ENCODE measurements around the gene SLC36A1. TPM values are rescaled to one million over a fixed set of nuclear protein-coding genes. Genes with fewer than 3 reads are reported as not detected.

The SLC36A1 gene
- total and polyA plus RNA-seq, 10 donors = 1.7 to 29.6 (median 17.7) TPM

DNA sequence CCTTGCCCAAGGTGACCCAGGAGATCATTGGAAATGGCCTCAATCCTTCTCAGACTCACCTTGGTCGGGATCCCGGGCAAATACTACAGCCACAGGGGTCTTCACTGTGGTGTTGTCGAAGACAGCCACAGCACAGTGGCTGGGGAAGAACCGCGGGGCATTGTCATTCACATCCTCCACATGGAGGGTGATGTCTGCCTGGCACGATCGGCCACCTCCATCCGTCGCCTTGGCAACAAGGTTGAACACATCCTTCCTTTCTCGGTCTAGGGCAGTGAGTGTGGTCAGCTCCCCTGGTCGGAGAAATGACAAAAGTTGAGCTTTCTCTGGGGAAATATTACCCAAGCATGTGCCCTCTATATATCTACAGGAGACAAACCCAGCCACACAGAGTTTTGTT lies 86.9 kb downstream of the SLC36A1 start:
- TF ChIP-seq POLR2A (IDR thresholded peaks at IDR 0.05) (no peak), POLR2AphosphoS5 (IDR thresholded peaks at IDR 0.05) (no peak)
- TF ChIP-seq, protein P1, sequence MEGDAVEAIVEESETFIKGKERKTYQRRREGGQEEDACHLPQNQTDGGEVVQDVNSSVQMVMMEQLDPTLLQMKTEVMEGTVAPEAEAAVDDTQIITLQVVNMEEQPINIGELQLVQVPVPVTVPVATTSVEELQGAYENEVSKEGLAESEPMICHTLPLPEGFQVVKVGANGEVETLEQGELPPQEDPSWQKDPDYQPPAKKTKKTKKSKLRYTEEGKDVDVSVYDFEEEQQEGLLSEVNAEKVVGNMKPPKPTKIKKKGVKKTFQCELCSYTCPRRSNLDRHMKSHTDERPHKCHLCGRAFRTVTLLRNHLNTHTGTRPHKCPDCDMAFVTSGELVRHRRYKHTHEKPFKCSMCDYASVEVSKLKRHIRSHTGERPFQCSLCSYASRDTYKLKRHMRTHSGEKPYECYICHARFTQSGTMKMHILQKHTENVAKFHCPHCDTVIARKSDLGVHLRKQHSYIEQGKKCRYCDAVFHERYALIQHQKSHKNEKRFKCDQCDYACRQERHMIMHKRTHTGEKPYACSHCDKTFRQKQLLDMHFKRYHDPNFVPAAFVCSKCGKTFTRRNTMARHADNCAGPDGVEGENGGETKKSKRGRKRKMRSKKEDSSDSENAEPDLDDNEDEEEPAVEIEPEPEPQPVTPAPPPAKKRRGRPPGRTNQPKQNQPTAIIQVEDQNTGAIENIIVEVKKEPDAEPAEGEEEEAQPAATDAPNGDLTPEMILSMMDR (IDR thresholded peaks at IDR 0.05 in 8 of 11, conservative IDR thresholded peaks at IDR 0.05 in 3 of 11) = no peak
- H3K4me1 ChIP-seq = no peaks in the 10 kb centered on the region
- DNase-seq = no peak
- no peaks in the 10 kb centered on the region for H3K9me3 ChIP-seq
- H3K4me3 ChIP-seq = no peak overlapping the region
- H3K27me3 ChIP-seq (replicated peaks in 1 of 7) = peaks cover 0 to 5% (median 0%) of the 10 kb centered on the region in 7 donors
- H3K36me3 ChIP-seq = no peaks in the 10 kb centered on the region
- intact Hi-C loops (cut with DNase I; ENCODE audit: low total_unique reads) = no loop called here
- 49 to 62% (median 51%) methylated on average over 11 of the region's 11 CpGs for WGBS, 5 donors
- H3K27ac ChIP-seq = no peak overlapping the region

DNA sequence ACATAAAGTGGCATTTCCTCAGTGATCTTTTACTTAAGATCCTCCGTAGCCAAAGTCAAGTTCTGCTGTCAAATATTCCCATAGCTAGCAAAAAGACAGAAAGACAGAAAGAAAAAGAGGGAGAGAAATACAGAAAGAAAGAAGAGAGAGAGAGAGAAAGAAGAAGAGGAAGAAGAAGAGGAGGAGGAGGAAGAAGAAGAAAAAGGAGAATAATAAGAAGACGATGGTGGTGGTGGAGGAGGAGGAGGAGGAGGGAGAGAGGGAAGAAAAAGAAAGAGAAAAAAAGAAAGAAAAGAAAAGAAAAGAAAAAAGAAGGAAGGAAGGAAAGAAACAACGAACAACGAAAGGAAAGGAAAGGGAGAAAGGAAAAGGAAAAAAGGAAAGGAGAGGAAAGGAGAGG lies 89.6 kb downstream of the SLC36A1 start:
- intact Hi-C loops (cut with DNase I; ENCODE audit: low total_unique reads) = no loop called here
- Histone ChIP-seq H3K36me3 (no peaks in the 10 kb centered on the region), H3K27me3 (replicated peaks in 1 of 7) (no peaks in the 10 kb centered on the region), H3K9me3 (no peaks in the 10 kb centered on the region), H3K27ac (no peak overlapping the region), H3K4me3 (no peak overlapping the region), H3K4me1 (no peaks in the 10 kb centered on the region)
- 62 to 87% (median 78%) methylated on average over 4 of the region's 4 CpGs for WGBS, 5 donors
- TF ChIP-seq POLR2AphosphoS5 (IDR thresholded peaks at IDR 0.05) (no peak), POLR2A (IDR thresholded peaks at IDR 0.05) (no peak)
- TF ChIP-seq, protein P1 (IDR thresholded peaks at IDR 0.05 in 8 of 11, conservative IDR thresholded peaks at IDR 0.05 in 3 of 11) = no peak
- DNase-seq = no peak

DNA sequence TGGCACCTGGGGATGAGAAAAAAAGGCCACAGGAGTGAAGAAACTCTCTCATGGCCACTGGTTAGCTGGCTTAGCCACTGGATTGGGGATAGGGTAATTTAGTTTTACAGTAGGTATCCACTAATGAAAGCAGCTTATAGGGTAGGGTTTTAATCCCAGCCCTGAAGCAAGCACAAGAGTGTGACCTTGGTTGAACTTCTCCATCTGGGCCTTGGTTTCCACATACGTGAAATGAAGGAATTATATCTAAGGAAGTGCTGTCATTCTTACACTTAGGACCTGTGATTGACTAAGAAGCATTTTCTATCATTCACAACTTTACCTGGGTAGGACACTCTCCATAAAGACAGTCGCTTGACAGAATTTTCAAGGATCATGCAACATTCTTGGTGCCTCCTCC lies 94.2 kb downstream of the SLC36A1 start:
- no peak for TF ChIP-seq POLR2A (IDR thresholded peaks at IDR 0.05)
- no peak for TF ChIP-seq POLR2AphosphoS5 (IDR thresholded peaks at IDR 0.05)
- TF ChIP-seq, protein P1 (IDR thresholded peaks at IDR 0.05 in 8 of 11, conservative IDR thresholded peaks at IDR 0.05 in 3 of 11) = no peak
- H3K4me1 ChIP-seq = no peaks in the 10 kb centered on the region
- WGBS, 5 donors = 57 to 88% (median 69%) methylated on average over 2 of the region's 2 CpGs
- no peak overlapping the region for H3K4me3 ChIP-seq
- intact Hi-C loops (cut with DNase I; ENCODE audit: low total_unique reads) = no loop called here
- H3K27me3 ChIP-seq (replicated peaks in 1 of 7) = no peaks in the 10 kb centered on the region
- no peaks in the 10 kb centered on the region for H3K36me3 ChIP-seq
- no peaks in the 10 kb centered on the region for H3K9me3 ChIP-seq
- no peak overlapping the region for H3K27ac ChIP-seq
- no peak for DNase-seq

Small RNAs within 50 kb of the gene (microRNA-seq; reads per million reads assigned to microRNA genes)
- 0 reads per million in 3 donors for gene MIR6499

Small RNAs within 50 kb of the gene (small RNA-seq; reads per million reads assigned to genes)
- gene MIR6499 (0 reads per million in 4 donors), gene RNA5SP197 (0 reads per million in 4 donors)

Other genes starting within 250 kb of the SLC36A1 start
- gene CCDC69, start 223.5 kb upstream of the SLC36A1 start, total RNA-seq = 100 to 1,000 TPM in 4 of 7 donors, 10 to 100 TPM in 3; 68.4 to 145 (median 106) TPM
- 10 to 100 TPM; 37.7 to 90.3 (median 39.3) TPM for gene CCDC69, start 223.5 kb upstream of the SLC36A1 start, polyA plus RNA-seq
- 10 to 100 TPM; 54.7 to 95.7 (median 73.7) TPM for gene GM2A, start 194.4 kb upstream of the SLC36A1 start, total RNA-seq
- 10 to 100 TPM; 31.6 to 86.2 (median 48.4) TPM for gene GM2A, start 194.4 kb upstream of the SLC36A1 start, polyA plus RNA-seq
- gene SLC36A3, start 143.8 kb upstream of the SLC36A1 start, total RNA-seq = not detected
- not detected for gene SLC36A3, start 143.8 kb upstream of the SLC36A1 start, polyA plus RNA-seq
- not detected for gene SLC36A2, start 100.0 kb upstream of the SLC36A1 start, total RNA-seq
- under 1 TPM in 1 of 3 donors, not detected in 2; 0.02 TPM for gene SLC36A2, start 100.0 kb upstream of the SLC36A1 start, polyA plus RNA-seq
- gene FAT2, start 143.7 kb downstream of the SLC36A1 start, total RNA-seq = under 1 TPM in 6 of 7 donors, not detected in 1; under 0.01 to 0.13 (median 0.07) TPM
- under 1 TPM; under 0.01 to 0.06 (median 0.02) TPM for gene FAT2, start 143.7 kb downstream of the SLC36A1 start, polyA plus RNA-seq
- gene SPARC, start 239.3 kb downstream of the SLC36A1 start, total RNA-seq = 100 to 1,000 TPM; 320 to 963 (median 552) TPM
- 100 to 1,000 TPM in 2 of 3 donors, 10 to 100 TPM in 1; 76.5 to 195 (median 135) TPM for gene SPARC, start 239.3 kb downstream of the SLC36A1 start, polyA plus RNA-seq